HG02973 (cell line): ENCODE data around the gene COL27A1.

Source experiments
- ATAC-seq: cut with Tn5 transposase; IDR thresholded peaks from one replicate; pipeline ENCODE4 v1.9.1; 2021; ENCODE audit warnings: moderate library complexity; ENCODE audit not compliant: unreplicated experiment

COL27A1 gene

DNA sequence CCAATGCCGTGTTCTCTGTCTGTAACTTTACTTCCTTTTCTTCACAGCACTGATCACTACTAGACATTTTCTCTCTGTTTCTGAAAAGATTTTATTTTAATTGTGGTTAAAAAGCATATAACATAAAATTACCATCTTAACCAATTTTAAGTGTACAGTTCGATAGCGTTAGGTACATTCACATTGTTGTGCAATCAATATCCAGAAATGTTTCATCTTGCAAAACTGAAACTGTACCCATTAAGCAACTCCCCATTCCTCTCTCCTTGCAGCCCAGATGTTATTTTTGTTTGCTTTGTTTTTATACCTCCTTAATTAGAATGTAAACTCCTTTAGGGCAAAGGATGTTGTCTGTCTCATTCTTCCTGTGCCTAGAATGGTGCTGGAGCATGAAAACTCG lies 47.5 kb downstream of the COL27A1 start:
- no peak for ATAC-seq

DNA sequence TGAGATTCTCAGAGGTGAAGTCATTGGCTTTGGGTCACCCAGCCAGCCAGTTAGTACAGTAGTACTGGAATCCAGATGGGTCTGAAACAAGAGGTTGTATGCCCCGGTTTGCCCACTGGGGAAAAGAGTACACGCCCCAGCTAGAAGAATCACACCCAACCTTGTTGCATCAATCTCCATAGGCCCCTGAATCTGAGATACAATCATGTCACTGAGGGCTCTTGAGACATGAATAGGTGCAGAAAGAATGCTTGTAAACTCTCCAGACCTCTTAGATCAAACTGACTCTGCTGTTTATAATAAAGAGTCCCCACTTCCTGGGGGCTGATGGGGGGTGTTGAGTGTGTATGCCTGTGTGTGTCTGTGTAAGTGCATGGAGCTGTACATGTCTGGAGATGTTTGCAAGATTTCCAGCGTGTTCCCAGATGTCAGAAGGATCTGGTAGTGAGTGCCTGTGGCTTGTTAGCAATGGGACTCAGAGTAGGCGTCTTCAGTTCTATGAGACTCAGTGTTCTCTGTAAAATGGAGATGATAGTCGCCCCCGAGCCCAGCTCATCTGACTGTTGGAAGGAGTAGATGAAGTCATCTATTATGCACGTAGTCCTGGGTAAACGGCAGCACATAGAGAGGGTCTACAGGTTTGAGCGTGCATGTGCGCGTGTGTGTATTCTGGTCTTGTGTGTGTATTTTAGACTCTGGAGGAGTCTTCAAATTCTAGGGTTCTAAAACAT lies 48.2 kb downstream of the COL27A1 start:
- ATAC-seq, result no peak

DNA sequence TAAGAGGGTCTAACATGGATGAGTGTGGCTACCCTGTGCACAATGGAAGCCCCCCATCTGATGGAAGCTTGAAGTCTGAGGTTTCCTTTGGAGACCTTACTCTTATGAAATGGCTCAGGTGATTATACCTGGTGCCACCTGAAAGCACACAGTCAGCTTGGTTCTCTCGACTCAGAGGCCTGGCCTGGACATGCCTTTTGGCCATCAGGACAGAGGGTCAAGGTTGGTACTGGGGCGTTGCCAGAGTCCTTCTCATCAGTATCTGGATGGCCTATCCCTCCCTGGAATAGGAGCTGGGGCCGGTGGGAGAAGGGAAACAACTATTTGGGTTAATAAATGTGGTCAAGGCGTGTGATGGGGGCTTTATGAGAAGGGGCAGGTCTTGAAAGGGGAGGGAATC lies 48.9 kb downstream of the COL27A1 start:
- no peak for ATAC-seq

DNA sequence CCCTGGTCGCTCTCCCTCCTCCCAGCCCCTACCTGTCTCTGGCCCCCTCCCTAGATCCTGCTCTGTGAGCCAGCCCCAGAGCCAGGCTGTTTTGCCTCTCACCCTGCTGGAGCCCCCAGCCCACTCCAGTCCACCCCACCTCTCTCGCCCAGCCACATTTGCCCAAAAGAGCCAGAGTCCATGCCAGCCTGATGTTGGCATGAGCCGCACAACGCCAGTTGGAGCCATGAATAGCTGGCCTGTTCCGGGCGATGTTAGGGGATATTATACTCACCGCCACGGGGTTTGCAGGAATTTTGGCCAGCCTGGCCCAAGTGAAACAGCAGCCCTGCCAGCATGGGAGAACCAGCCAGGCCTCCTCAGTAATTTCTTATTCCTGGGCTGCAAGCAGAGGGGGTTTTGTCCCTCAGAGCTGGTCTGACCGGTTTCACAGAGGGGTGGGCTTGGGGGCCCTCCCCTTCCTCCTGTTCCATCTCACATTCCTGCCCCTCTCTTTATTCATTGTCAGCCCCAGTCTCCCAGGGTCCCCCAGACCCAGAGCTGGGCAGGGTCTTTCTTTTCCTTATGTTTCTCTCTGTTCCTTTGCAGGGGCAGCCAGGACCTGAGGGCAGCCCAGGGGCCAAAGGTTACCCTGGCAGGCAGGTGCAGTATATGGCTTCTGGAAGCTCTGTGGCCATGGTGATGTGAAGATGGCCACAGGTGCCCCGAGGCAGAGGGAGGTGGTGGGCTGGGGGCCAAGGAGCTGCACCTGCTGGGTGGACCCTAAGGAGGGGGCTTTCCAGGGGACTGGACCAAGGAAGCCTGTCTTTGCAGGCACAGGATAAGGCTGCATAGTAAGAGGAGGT lies 50.1 kb downstream of the COL27A1 start:
- no peak for ATAC-seq

DNA sequence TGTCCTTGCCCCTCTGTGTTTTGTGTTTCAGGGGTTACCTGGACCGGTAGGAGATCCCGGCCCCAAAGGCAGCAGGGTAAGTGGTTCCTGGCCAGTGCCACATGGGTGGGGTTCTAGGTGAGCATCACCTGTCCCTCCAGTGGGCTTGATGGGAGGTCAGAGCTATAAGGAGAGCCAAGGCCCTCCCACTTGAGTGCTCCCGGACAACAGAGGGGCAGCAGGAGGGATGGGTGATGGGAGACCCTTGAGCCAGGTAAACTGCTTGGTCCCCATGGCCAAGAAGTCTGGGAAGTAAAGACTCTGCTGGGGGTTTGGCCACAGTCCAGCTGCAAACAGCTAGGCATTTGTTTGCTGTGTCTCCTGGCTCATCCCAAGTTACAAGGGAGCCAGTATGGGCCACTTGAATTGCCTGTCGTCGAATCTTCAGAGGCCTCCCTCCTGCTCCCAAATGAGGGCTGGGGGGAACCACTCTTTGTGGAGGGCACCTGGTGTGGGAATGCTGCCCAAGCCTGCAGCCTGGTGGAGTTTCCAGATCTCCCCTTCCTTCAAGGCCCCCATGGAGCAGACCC lies 51.0 kb downstream of the COL27A1 start:
- no peak for ATAC-seq

DNA sequence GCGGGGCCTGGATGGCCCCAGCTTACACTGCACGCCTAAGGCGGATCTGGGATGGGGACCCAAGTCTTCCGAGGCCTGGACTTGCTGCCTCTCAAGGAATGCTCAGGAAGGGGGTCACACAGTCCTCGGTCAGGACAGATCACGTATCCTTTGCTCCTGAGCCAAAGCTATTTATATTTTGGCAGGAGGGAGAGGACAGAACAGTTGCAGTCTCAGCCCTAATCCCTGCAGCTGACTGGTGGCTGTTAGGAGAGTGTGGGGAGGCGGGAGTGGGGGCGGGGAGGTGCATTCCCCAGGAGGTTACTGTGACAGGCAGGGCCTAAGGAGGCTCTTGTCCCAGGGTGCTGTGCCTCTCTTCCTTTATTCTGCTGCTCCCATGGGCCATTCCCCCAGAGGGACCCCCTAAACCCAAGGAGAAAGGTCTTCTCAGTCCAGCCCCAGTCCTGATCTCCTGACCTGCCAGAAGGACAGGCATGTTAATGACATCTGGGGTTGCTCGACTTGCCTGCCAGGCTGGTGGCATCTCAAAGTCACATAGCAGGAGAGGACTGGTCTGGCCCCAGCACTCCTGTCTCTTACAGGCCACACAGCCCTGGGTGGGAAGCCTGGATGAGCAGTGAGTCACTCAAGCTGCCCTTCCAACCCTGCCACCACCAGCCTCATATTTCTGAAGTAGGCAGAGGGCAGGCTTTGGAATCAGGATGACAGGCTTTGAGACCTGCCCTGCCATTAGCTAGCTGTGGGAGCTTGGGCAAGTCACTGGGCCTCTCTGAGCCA lies 51.9 kb downstream of the COL27A1 start:
- ATAC-seq, result no peak

DNA sequence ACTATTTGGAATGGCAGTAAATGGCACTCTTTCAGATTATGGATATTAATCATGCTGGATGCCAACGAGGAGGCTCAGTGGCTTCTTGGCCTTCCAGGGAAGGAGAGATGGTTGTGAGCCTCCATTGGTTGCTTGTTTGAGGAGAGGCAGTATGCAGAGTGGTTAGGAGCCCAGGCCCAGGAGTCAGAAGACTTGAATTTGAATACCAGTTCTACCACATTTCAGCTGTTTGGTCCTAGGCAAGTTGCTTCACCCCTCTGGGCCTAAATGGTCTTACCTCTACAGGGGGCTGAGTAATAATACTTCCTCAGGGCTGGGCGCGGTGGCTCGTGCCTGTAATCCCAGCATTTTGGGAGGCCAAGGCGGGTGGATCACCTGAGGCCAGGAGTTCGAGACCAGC lies 52.5 kb downstream of the COL27A1 start:
- no peak for ATAC-seq

DNA sequence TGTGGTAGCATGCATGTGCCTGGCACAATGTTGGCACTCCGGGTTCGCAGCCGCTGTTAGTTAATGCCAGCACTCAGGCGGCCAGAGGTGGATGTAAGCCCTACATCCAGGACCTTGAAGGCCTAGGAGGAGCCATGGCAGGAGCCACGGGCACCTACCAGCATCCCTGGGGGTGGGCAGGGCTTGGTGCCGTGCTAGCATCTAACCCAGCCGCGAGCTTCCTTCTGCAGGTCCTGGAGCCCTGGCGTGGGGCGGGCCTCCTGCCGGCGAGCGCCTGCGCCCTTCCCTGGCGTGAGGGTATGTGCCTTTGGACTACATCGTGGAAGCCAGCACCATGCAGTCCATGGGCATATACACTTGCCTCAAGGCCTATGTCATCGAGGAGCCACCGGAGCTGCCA lies 53.8 kb downstream of the COL27A1 start:
- no peak for ATAC-seq

DNA sequence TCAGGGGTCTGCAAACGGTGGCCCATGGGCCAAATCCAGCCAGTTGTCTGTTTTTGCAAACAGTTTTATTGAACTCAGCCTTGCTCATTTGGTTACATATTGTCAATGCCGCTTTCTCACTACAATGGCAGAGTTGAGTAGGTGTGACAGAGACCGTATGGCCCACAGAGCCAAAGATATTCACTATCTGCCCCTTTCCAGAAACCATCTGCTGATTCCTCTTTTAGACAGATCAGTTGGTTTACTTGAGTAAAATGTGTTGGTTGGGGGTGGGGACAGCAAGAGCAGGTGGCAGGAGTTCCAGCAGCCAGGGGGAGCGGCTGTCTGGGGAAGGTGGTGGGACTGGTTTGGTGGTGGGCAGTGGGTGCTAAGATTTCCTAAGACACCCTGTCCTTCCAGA lies 54.8 kb downstream of the COL27A1 start:
- ATAC-seq, result no peak

DNA sequence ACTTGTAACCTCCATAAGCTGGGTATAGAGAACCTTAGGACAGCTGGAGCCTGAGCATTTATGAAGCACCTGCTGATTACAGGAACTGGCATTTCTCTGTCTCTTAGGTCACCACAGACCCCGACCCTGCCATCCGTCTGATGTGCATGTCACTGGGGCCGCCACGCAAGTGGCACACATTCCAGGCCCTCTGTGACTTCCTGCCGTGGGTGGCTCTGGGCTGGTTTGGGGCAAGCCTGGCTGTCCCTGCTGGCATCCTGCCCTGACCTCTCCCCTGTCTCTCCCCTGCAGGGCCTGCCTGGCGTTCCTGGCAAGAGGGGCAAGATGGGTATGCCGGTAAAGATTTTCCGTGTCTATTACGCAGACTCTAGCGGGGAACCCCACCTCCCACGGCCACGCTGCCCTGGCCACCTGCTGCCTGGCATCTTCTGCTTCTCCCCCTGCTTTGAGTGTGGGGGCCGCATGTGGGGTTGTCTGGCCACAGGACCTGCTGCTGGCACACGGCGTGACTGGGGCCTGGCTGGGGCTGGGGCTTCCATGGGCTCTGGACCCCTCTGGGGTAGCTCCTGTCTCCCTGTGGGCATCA lies 55.4 kb downstream of the COL27A1 start:
- ATAC-seq, result no peak

DNA sequence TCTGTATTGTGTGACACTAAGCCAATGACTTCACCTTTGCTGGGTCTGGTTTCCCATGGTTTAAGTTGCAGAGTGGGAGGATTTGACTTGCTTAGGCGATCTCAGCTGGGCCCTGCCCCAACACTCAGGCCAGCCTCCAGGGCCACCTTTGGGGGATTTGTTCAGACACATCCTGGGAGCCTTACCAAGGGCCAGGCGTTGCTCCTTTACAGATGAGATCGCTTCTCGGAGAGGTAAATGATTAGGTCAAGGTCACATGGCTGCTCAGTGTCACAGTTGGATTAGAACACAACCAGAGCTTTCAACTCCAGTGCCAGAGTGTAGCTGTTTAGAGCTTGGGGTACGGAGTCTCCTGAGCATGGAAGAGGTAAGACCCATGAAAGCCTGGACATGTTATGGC lies 57.5 kb downstream of the COL27A1 start:
- no peak for ATAC-seq

DNA sequence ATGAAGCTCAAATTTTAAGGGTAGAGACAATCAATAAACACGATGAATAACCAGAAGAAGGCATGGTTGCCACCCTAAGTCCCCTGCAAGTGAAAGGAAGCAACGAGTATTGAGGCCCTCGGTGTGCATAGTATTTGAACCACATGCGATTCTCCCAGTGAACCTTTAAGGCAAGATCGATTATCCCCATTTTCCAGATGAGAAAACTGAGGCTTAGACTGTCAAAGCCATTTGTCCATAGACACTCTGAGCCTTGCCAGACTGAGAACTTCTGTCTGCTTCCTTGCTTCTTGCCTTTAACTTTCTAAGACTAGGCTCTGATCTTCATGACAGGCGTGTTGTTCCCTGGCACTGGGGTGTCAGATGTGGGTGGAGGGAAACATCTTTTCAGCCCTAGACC lies 58.2 kb downstream of the COL27A1 start:
- ATAC-seq, result no peak

DNA sequence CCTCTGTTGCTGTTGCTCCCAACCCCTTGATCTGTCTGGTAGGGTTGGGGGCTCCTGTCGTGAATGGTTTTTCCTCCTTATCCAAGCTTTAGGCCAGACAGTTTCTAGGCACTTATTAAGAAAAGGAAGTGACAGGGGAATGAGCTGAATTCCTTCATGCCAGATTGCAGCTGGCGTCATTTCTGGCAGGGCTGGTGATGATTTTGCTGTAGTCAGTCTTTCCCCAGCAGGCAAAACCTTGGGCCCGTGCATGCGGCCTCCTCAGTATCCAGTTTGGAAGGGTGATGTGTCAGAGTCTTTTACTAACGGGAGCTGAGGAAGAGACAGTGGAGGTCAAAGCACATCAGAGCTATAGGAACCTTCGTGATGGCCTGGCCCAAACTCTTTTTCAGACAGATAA lies 58.8 kb downstream of the COL27A1 start:
- no peak for ATAC-seq

DNA sequence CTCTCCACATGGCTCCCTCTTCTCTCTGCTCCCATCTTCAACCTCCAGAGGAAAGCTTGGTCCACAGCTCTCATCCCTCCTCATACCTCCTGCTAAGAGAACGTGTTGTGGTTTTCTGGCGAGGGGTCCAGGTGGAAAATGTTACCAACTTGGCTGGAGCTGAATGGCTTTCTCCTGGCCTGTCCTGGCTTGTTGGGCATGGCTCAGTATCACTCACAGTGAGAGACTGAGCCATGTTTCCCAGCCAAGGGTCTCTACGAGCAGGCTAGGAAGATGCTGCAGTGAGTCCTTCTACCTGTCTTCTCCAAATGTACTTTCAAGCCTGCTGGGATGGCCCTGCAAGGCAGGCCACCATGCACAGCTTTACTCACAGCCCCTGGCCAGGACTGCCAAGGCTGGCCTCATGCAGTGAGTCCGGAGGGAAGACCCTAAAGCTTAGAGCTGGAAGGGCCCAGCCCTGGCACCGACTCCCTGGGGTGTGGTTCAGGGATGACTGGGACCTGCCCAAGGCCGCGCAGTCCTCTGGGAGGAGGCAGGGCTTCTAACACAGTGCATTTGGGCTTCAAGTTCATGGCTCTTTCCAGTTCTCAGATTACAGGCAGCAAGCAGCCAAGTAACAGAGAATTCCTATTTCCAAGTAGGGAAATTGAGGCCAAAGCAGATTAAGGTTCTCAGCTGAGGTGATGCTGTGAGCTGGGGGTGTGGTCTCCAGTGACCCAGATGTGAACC lies 59.5 kb downstream of the COL27A1 start:
- ATAC-seq, result no peak

DNA sequence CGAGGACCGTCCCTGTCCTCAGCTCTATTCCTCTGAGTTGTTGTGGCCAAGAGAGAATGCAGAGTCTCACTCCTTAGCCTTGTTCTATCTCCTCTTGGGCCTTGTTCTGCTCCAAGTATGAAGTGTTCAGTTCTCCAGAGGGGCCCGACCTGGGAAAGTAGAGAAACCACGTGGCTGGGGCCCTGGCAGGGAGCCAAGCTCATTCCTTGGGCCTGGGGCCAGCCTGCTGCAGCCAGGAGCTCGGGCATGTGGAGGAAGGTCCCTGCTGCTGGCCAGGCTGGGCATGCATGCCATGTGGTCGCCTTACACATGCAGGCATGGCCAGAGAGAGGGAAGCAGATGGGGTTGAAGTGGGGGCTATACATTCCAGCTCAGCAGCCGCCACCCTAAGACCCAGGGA lies 60.7 kb downstream of the COL27A1 start:
- no peak for ATAC-seq

DNA sequence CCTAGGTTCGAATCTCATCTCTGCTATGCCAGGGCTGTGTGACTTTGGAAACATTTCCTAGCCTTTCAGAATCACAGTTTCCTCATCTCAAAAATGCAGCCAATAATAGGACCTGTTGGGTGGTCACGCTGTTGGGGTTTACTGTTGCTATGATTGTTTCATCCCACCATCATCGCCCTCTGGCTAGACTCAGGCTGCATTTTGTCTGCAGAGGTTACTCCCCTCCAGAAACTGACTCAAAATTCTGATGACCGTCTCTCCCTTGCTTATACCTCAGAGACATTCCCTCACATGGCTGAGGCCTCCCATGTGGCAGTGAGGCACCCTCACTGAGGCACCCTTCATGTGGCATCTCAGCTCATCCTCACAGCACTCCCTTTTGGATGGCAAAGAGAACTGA lies 61.6 kb downstream of the COL27A1 start:
- ATAC-seq, result no peak

DNA sequence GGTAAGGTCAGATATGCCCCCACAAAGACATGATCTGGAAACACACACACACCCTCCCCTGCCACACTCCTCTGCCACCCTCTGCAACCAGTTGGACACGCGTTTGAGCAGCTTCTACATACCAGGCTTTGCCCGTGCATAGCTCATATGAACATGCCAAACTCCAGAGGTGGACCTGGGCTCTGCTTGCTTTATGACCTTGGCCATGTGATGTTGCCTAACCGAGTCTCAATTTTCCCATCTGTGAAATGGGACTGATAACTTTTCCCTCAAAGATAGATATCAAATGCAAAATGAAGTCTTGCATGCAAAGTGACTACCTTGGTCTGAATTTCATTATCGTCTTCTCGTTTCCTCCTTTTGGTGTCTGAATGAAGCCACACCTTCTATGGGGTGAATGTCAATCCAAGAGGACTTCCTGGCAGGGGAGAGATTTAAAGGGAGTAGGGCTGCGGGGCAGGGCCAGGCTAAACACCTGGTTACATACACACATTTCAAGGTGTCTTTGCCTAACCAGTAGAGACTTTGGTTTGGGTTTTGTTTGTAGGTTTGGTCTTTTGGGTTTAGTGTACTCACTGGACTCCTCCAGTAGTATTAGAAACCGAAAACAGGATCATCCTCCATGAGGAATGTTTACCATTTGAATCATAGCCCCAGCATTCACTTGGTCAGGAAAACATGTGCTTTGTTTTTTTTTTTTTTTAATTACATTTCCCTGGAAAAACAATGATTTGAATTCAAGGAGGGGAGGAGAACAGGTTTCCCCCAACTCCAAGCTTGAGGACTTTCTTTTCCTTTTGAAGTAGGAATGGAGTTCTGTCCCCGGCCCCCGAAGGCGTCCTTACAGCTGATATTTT lies 63.2 kb downstream of the COL27A1 start:
- ATAC-seq, result no peak

DNA sequence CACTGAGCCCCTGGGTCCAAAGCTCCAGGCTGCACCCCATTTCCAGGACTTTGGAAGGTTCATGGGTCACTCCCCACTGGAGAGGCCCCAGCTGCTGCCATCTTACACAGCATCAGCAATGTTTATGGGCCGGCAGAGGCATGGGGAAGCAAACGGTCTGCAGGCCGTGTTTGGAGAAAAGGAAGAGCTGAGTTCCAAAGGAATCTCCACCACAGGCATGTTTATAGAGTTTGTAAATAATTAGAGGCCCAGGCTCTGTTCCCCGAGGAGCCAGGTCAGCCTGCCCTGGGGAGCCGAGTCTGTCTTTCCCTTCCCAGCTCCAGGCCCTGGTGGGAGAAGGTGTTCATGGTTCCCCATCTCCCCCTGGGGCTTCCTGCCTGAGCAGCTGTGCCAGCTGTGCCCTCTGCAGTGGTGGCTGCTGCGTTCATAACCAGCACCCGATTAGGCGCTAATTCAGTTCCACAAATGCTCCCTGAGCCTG lies 64.8 kb downstream of the COL27A1 start:
- no peak for ATAC-seq
